Stomach smooth muscle (tissue), 2 donors: ENCODE data around the gene PLCG2.
"Not testable (repeated sequence)": the region's sequence is repeated elsewhere in the genome, so short reads cannot be mapped to it uniquely, and the experiment has no call there.

Experiments used
- H3K27ac ChIP-seq: one replicate; pipeline ENCODE4 v1.7.0; 2013; ENCODE audit warnings: mild to moderate bottlenecking, low read length, inconsistent platforms
- H3K27me3 ChIP-seq, 2 donors: one replicate each; pipeline ENCODE4 v1.7.0; 2013; ENCODE audit warnings: low read length in 2 of 2; ENCODE audit not compliant: insufficient read depth in 2 of 2, control insufficient read depth in 1 of 2
- H3K36me3 ChIP-seq, 2 donors: one replicate each; pipeline ENCODE4 v1.7.0; 2013; ENCODE audit warnings: low read length in 2 of 2; ENCODE audit not compliant: control insufficient read depth in 2 of 2, insufficient read depth in 2 of 2
- H3K4me1 ChIP-seq: one replicate; pipeline ENCODE4 v1.7.0; 2013; ENCODE audit warnings: low read length; ENCODE audit not compliant: control insufficient read depth, insufficient read depth
- H3K4me3 ChIP-seq, 2 donors: one replicate each; pipeline ENCODE4 v1.7.0; 2013; ENCODE audit warnings: low read length in 2 of 2
- H3K9ac ChIP-seq, 2 donors: one replicate each; pipeline ENCODE4 v1.7.0; 2013; ENCODE audit warnings: low read length in 2 of 2, mild to moderate bottlenecking in 1 of 2
- H3K9me3 ChIP-seq, 2 donors: one replicate each; pipeline ENCODE4 v1.7.0; 2013; ENCODE audit warnings: low read length in 2 of 2; ENCODE audit not compliant: control insufficient read depth in 2 of 2
- donor health status: healthy.
- donor health status: Pancreatic carcinoma.

PLCG2 gene

GRCh38 chr16:81790277-81790676, 11.2 kb downstream of the PLCG2 start:
- H3K4me3 ChIP-seq: no peak overlapping the region
- no peak overlapping the region for H3K27ac ChIP-seq

GRCh38 chr16:81790830-81791435, 11.8 kb downstream of the PLCG2 start:
- peaks cover 3% of the 10 kb centered on the region in 2 donors for H3K27me3 ChIP-seq
- no peaks in the 10 kb centered on the region for H3K9me3 ChIP-seq
- no peak overlapping the region for H3K4me3 ChIP-seq
- H3K4me1 ChIP-seq: no peaks in the 10 kb centered on the region
- H3K36me3 ChIP-seq: no peaks in the 10 kb centered on the region
- no peak overlapping the region for H3K27ac ChIP-seq
- no peak overlapping the region for H3K9ac ChIP-seq

More at GRCh38 chr16:81790277-81790676, 11.2 kb downstream of the PLCG2 start:
- Histone ChIP-seq H3K9me3 (no peaks in the 10 kb centered on the region), H3K4me1 (no peaks in the 10 kb centered on the region), H3K9ac (no peak overlapping the region), H3K36me3 (no peaks in the 10 kb centered on the region), H3K27me3 (peaks cover 3% of the 10 kb centered on the region in 2 donors)

- Histone ChIP-seq H3K9me3 (no peaks in the 10 kb centered on the region), H3K27ac (no peak overlapping the region), H3K27me3 (peaks cover 3% of the 10 kb centered on the region in 2 donors), H3K4me1 (no peaks in the 10 kb centered on the region), H3K4me3 (no peak overlapping the region), H3K9ac (no peak overlapping the region), H3K36me3 (no peaks in the 10 kb centered on the region)
Measured at GRCh38 chr16:81792828-81793227, 13.7 kb downstream of the PLCG2 start.

GRCh38 chr16:81795193-81795592, 16.1 kb downstream of the PLCG2 start:
- Histone ChIP-seq H3K27ac (no peak overlapping the region), H3K9me3 (no peaks in the 10 kb centered on the region), H3K9ac (no peak overlapping the region), H3K36me3 (no peaks in the 10 kb centered on the region), H3K4me3 (no peak overlapping the region), H3K4me1 (no peaks in the 10 kb centered on the region), H3K27me3 (peaks cover 3% of the 10 kb centered on the region in 2 donors)

- peaks cover 3% of the 10 kb centered on the region in 2 donors for H3K27me3 ChIP-seq
- H3K36me3 ChIP-seq: no peaks in the 10 kb centered on the region
- no peak overlapping the region for H3K9ac ChIP-seq
- H3K4me1 ChIP-seq: no peaks in the 10 kb centered on the region
- no peaks in the 10 kb centered on the region for H3K9me3 ChIP-seq
- H3K4me3 ChIP-seq: no peak overlapping the region
- H3K27ac ChIP-seq: no peak overlapping the region
Measured at GRCh38 chr16:81796035-81796434, 16.9 kb downstream of the PLCG2 start.

GRCh38 chr16:81796583-81797346, 17.7 kb downstream of the PLCG2 start:
- Histone ChIP-seq H3K27ac (no peak overlapping the region), H3K4me1 (no peaks in the 10 kb centered on the region)

GRCh38 chr16:81797443-81797842, 18.4 kb downstream of the PLCG2 start:
- Histone ChIP-seq H3K9me3 (no peaks in the 10 kb centered on the region), H3K27me3 (peaks cover 0 to 3% of the 10 kb centered on the region in 2 donors), H3K4me1 (no peaks in the 10 kb centered on the region), H3K9ac (no peak overlapping the region), H3K27ac (no peak overlapping the region), H3K4me3 (no peak overlapping the region), H3K36me3 (no peaks in the 10 kb centered on the region)

More at GRCh38 chr16:81796583-81797346, 17.7 kb downstream of the PLCG2 start:
- Histone ChIP-seq H3K4me3 (no peak overlapping the region), H3K27me3 (peaks cover 2 to 3% of the 10 kb centered on the region in 2 donors), H3K9me3 (no peaks in the 10 kb centered on the region), H3K9ac (no peak overlapping the region), H3K36me3 (no peaks in the 10 kb centered on the region)

GRCh38 chr16:81798311-81799137, 19.4 kb downstream of the PLCG2 start:
- H3K36me3 ChIP-seq: no peaks in the 10 kb centered on the region
- H3K9ac ChIP-seq: no peak overlapping the region
- no peaks in the 10 kb centered on the region for H3K9me3 ChIP-seq
- H3K27me3 ChIP-seq: no peaks in the 10 kb centered on the region
- H3K27ac ChIP-seq: no peak overlapping the region
- H3K4me1 ChIP-seq: no peaks in the 10 kb centered on the region
- H3K4me3 ChIP-seq: no peak overlapping the region

- Histone ChIP-seq H3K27ac (no peak overlapping the region), H3K9me3 (no peaks in the 10 kb centered on the region), H3K27me3 (no peaks in the 10 kb centered on the region), H3K4me1 (no peaks in the 10 kb centered on the region), H3K9ac (no peak overlapping the region), H3K4me3 (no peak overlapping the region), H3K36me3 (no peaks in the 10 kb centered on the region)
Measured at GRCh38 chr16:81799138-81799504, 20.0 kb downstream of the PLCG2 start.

GRCh38 chr16:81801724-81802123, 22.6 kb downstream of the PLCG2 start:
- not testable (repeated sequence) for H3K36me3 ChIP-seq, H3K4me1 ChIP-seq, H3K27ac ChIP-seq, H3K9me3 ChIP-seq, H3K27me3 ChIP-seq, H3K9ac ChIP-seq, H3K4me3 ChIP-seq
